HepG2 (cell line): Measurements from ENCODE around the gene TMEM53. TPM values are rescaled to one million over a fixed set of nuclear protein-coding genes. Genes with fewer than 3 reads are reported as not detected.

Experiments used
- ATAC-seq: fragments of 200-7000 bp; cut with Tn5 transposase; 3 replicates; pipeline ENCODE4 v1.9.1; 2020; ENCODE audit warnings: mild to moderate bottlenecking, moderate library complexity
- BruUV-seq: library from RNA; stranded (reverse); fragments of 400-500 nt; replicated peaks from 2 replicates; lab custom pipeline; 2021; lab: Mats Ljungman, UMichigan
- CTCF ChIA-PET: fragments of 300-600 bp; formaldehyde crosslinking; extraction: SDS; loops from one replicate; lab custom pipeline; 2021; ENCODE audit warnings: low total read pairs, inconsistent platforms, low intra/inter-chr PET ratio; lab: Yijun Ruan, JAX
- POLR2A ChIA-PET: fragments of 350-600 bp; sonication (Branson Sonifier 250); formaldehyde crosslinking; loops from one replicate; lab custom pipeline; 2020; ENCODE audit warnings: antibody characterized with exemption, inconsistent platforms; lab: Yijun Ruan, JAX
- DNase-seq: peaks from one replicate; pipeline ENCODE4 v3.0.0-alpha.2; 2015; ENCODE audit warnings: low spot score
- FAIRE-seq: peaks from 3 replicates; lab custom pipeline; 2011; peaks lifted over from hg19 to GRCh38; lab: Jason Lieb, UNC
- H2AFZ ChIP-seq: one replicate; pipeline ENCODE4 v1.6.1; 2011; ENCODE audit warnings: low read length, inconsistent platforms
- H3K27ac ChIP-seq: fragments of 300-600 bp; 3 replicates; pipeline ENCODE4 v1.8.0; 2011; ENCODE audit warnings: mixed run types, mild to moderate bottlenecking, mixed read lengths, low read length, inconsistent platforms; ENCODE audit not compliant: insufficient read depth; ENCODE audit errors: extremely low read length
- H3K27me3 ChIP-seq, 2 experiments: fragments of 200-600 bp in 1 of 2; 2 replicates in 1 of 2; 3 replicates in 1 of 2; pipeline versions ENCODE4 v1.6.0 to v1.8.0; 2011; ENCODE audit warnings: low read length in 2 of 2, mild to moderate bottlenecking in 2 of 2, moderate library complexity in 2 of 2, inconsistent platforms in 1 of 2; ENCODE audit not compliant: insufficient read depth in 2 of 2, control insufficient read depth in 1 of 2
- H3K36me3 ChIP-seq, 2 experiments: fragments of 200-600 bp in 1 of 2; replicated peaks in 1 of 2; 2 replicates in 1 of 2; 3 replicates in 1 of 2; pipeline versions ENCODE4 v1.5.1 to v1.8.0; 2011; ENCODE audit warnings: low read length in 2 of 2, inconsistent platforms in 1 of 2; ENCODE audit not compliant: insufficient read depth in 2 of 2, control insufficient read depth in 1 of 2
- H3K4me1 ChIP-seq: 2 replicates; pipeline ENCODE4 v1.5.1; 2012; ENCODE audit warnings: low read length, inconsistent platforms; ENCODE audit not compliant: insufficient read depth
- H3K4me2 ChIP-seq: 2 replicates; pipeline ENCODE4 v1.6.0; 2011; ENCODE audit warnings: low read depth, low read length, inconsistent platforms
- H3K4me3 ChIP-seq, 3 experiments: fragments of 200-600 bp in 1 of 3; sonication (generic), shearing (Covaris generic) in 1 of 3; replicated peaks in 1 of 3; 2 replicates each; pipeline ENCODE4 v1.5.1; 2011 to 2016; ENCODE audit warnings: low read length in 3 of 3, inconsistent platforms in 2 of 3, low read depth in 2 of 3, mild to moderate bottlenecking in 2 of 3, control low read depth in 1 of 3, mixed read lengths in 1 of 3; ENCODE audit not compliant: insufficient read depth in 1 of 3
- H3K79me2 ChIP-seq: one replicate; pipeline ENCODE4 v1.6.1; 2011; ENCODE audit warnings: low read length, inconsistent platforms; ENCODE audit not compliant: insufficient read depth
- H3K9ac ChIP-seq: 2 replicates; pipeline ENCODE4 v1.6.0; 2011; ENCODE audit warnings: mild to moderate bottlenecking, low read depth, low read length, inconsistent platforms; ENCODE audit not compliant: insufficient read depth
- H3K9me3 ChIP-seq: 2 replicates; pipeline ENCODE4 v1.5.1; 2012; ENCODE audit warnings: mild to moderate bottlenecking, low read length
- H4K20me1 ChIP-seq: 2 replicates; pipeline ENCODE4 v1.6.0; 2011; ENCODE audit warnings: inconsistent platforms, mild to moderate bottlenecking, low read length, moderate library complexity; ENCODE audit not compliant: insufficient read depth
- EED ChIP-seq: sonication (generic); formaldehyde crosslinking; IDR thresholded peaks from 2 replicates; pipeline ENCODE4 v1.5.0; 2020; ENCODE audit warnings: mild to moderate bottlenecking, missing genetic modification reagents
- RFX3 ChIP-seq: IDR thresholded peaks from 2 replicates; pipeline ENCODE4 v1.6.1; 2016; ENCODE audit warnings: missing biosample characterization, missing genetic modification reagents
- SRF ChIP-seq: IDR thresholded peaks from 2 replicates; pipeline ENCODE4 v1.6.1; 2011; ENCODE audit warnings: mild to moderate bottlenecking, low read depth, low read length, moderate library complexity
- WGBS: methylation state at CpG from one replicate; pipeline ENCODE4 v1.1.6; 2017; ENCODE audit warnings: low lambda C conversion rate; 5-methylcytosine and 5-hydroxymethylcytosine counted together
- in situ Hi-C: cut with HindIII; loops from 2 replicates; pipeline ENCODE4 v1.10.0; 2017; ENCODE audit warnings: low pct_unique_long_range_greater_than_20kb; ENCODE audit not compliant: extremely low pct_ligation_motif_present
- intact Hi-C: fragments of 100-400 bp; cut with micrococcal nuclease; formaldehyde crosslinking; loops from one replicate; pipeline ENCODE4 v1.10.0; 2022; ENCODE audit not compliant: unreplicated experiment
- polyA plus RNA-seq, 8 experiments: library from polyadenylated mRNA; depleted of rRNA in 3 of 8; stranded (reverse) in 7 of 8; unstranded in 1 of 8; fragments of >200 nt; fragmentation: Illumina TruSeq in 4 of 8; extraction: Trizol in 4 of 8; gene quantifications; 2 replicates each; pipeline versions ENCODE4 v1.2.1 to v1.2.3, GENCODE V29; 2011 to 2016; ENCODE audit warnings: low read depth in 4 of 8, missing spikeins in 1 of 8, mixed read lengths in 1 of 8; ENCODE audit not compliant: insufficient read depth in 1 of 8
- total RNA-seq, 5 experiments: library from RNA; depleted of rRNA; stranded (reverse); fragments of >200 nt; fragmentation: Illumina TruSeq; extraction: Trizol; gene quantifications; 2 replicates each; pipeline ENCODE4 v1.2.3, GENCODE V29; 2016; ENCODE audit warnings: low read depth in 1 of 5
- TF ChIP-seq, protein P1 (sequence below): sonication (generic); formaldehyde crosslinking; IDR thresholded peaks from 2 replicates; pipeline ENCODE4 v1.8.0; 2022; ENCODE audit warnings: mild to moderate bottlenecking, missing genetic modification reagents, moderate library complexity
- TF ChIP-seq, protein P2 (sequence below): sonication (generic); formaldehyde crosslinking; IDR thresholded peaks from 2 replicates; pipeline ENCODE4 v1.5.0; 2020; ENCODE audit warnings: missing genetic modification reagents
- TF ChIP-seq, protein P3 (sequence below): sonication (generic); formaldehyde crosslinking; IDR thresholded peaks from 2 replicates; pipeline ENCODE4 v1.4.0; 2020; ENCODE audit warnings: missing genetic modification reagents
- TF ChIP-seq, protein P4 (sequence below): sonication (generic); formaldehyde crosslinking; IDR thresholded peaks from 2 replicates; pipeline ENCODE4 v1.5.0; 2020; ENCODE audit warnings: mild to moderate bottlenecking, missing genetic modification reagents, borderline replicate concordance

TMEM53 gene
- total and polyA plus RNA-seq, 2 of the 13 experiments (the other 11 are each of a cell fraction or from before 2014, with no cell fraction given): 12.6 to 20.2 TPM

DNA sequence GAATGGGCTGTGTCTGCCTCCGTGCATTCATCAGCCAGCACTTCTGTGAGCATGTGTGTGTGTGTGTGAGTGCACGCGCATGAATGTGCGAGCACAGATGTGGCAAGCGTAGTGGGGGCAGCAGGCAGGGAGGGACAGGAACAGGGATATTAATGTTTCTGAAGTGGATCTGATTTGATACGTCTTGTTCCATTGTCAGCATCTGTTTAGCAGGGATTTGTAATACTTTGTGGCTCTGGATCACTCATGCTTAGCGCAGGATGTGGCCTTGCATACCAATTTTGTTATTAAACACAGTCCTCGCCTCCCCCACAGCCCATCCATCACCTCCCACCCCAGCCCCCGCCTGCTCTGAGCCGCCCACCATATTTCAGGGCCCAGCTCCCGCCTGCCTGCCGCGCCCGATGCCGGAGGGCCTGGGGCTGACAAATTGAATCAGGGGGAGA lies 52.4 kb downstream of the TMEM53 start:
- no peak overlapping the region for H3K4me2 ChIP-seq
- H3K79me2 ChIP-seq: no peaks in the 10 kb centered on the region
- in situ Hi-C loops (no loop called here), intact Hi-C loops (no loop called here)
- FAIRE-seq (no peak), DNase-seq (no peak), ATAC-seq (no peak)
- H3K9ac ChIP-seq: no peak overlapping the region
- TF ChIP-seq EED (no peak), SRF (no peak), RFX3 (CRISPR knock-in tag) (no peak)
- TF ChIP-seq, protein P1, sequence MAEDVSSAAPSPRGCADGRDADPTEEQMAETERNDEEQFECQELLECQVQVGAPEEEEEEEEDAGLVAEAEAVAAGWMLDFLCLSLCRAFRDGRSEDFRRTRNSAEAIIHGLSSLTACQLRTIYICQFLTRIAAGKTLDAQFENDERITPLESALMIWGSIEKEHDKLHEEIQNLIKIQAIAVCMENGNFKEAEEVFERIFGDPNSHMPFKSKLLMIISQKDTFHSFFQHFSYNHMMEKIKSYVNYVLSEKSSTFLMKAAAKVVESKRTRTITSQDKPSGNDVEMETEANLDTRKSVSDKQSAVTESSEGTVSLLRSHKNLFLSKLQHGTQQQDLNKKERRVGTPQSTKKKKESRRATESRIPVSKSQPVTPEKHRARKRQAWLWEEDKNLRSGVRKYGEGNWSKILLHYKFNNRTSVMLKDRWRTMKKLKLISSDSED (CRISPR knock-in tag): no peak
- TF ChIP-seq, protein P2, sequence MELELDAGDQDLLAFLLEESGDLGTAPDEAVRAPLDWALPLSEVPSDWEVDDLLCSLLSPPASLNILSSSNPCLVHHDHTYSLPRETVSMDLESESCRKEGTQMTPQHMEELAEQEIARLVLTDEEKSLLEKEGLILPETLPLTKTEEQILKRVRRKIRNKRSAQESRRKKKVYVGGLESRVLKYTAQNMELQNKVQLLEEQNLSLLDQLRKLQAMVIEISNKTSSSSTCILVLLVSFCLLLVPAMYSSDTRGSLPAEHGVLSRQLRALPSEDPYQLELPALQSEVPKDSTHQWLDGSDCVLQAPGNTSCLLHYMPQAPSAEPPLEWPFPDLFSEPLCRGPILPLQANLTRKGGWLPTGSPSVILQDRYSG (CRISPR knock-in tag): no peak
- TF ChIP-seq, protein P3, sequence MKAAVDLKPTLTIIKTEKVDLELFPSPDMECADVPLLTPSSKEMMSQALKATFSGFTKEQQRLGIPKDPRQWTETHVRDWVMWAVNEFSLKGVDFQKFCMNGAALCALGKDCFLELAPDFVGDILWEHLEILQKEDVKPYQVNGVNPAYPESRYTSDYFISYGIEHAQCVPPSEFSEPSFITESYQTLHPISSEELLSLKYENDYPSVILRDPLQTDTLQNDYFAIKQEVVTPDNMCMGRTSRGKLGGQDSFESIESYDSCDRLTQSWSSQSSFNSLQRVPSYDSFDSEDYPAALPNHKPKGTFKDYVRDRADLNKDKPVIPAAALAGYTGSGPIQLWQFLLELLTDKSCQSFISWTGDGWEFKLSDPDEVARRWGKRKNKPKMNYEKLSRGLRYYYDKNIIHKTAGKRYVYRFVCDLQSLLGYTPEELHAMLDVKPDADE: no peak
- TF ChIP-seq, protein P4, sequence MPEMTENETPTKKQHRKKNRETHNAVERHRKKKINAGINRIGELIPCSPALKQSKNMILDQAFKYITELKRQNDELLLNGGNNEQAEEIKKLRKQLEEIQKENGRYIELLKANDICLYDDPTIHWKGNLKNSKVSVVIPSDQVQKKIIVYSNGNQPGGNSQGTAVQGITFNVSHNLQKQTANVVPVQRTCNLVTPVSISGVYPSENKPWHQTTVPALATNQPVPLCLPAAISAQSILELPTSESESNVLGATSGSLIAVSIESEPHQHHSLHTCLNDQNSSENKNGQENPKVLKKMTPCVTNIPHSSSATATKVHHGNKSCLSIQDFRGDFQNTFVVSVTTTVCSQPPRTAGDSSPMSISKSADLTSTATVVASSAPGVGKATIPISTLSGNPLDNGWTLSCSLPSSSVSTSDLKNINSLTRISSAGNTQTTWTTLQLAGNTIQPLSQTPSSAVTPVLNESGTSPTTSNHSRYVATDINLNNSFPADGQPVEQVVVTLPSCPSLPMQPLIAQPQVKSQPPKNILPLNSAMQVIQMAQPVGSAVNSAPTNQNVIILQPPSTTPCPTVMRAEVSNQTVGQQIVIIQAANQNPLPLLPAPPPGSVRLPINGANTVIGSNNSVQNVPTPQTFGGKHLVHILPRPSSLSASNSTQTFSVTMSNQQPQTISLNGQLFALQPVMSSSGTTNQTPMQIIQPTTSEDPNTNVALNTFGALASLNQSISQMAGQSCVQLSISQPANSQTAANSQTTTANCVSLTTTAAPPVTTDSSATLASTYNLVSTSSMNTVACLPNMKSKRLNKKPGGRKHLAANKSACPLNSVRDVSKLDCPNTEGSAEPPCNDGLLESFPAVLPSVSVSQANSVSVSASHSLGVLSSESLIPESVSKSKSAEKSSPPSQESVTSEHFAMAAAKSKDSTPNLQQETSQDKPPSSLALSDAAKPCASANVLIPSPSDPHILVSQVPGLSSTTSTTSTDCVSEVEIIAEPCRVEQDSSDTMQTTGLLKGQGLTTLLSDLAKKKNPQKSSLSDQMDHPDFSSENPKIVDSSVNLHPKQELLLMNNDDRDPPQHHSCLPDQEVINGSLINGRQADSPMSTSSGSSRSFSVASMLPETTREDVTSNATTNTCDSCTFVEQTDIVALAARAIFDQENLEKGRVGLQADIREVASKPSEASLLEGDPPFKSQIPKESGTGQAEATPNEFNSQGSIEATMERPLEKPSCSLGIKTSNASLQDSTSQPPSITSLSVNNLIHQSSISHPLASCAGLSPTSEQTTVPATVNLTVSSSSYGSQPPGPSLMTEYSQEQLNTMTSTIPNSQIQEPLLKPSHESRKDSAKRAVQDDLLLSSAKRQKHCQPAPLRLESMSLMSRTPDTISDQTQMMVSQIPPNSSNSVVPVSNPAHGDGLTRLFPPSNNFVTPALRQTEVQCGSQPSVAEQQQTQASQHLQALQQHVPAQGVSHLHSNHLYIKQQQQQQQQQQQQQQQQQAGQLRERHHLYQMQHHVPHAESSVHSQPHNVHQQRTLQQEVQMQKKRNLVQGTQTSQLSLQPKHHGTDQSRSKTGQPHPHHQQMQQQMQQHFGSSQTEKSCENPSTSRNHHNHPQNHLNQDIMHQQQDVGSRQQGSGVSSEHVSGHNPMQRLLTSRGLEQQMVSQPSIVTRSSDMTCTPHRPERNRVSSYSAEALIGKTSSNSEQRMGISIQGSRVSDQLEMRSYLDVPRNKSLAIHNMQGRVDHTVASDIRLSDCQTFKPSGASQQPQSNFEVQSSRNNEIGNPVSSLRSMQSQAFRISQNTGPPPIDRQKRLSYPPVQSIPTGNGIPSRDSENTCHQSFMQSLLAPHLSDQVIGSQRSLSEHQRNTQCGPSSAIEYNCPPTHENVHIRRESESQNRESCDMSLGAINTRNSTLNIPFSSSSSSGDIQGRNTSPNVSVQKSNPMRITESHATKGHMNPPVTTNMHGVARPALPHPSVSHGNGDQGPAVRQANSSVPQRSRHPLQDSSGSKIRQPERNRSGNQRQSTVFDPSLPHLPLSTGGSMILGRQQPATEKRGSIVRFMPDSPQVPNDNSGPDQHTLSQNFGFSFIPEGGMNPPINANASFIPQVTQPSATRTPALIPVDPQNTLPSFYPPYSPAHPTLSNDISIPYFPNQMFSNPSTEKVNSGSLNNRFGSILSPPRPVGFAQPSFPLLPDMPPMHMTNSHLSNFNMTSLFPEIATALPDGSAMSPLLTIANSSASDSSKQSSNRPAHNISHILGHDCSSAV (CRISPR knock-in tag): no peak
- POLR2A ChIA-PET: interaction anchor here (3.4 kb wide), 1 partner anchor 10 kb away, joined by 18 read pairs; no protein-coding TSS in a partner anchor
- no peak overlapping the region for H3K27ac ChIP-seq
- H4K20me1 ChIP-seq: no peaks in the 10 kb centered on the region
- 86% methylated on average over 15 of the region's 15 CpGs for WGBS
- BruUV-seq: no TSS peak
- H3K36me3 ChIP-seq: peaks cover 0 to 11% of the 10 kb centered on the region in 2 experiments; a peak in 2 of 5 replicates
- no peaks in the 10 kb centered on the region for H3K9me3 ChIP-seq
- peaks cover 0 to 21% of the 10 kb centered on the region in 2 experiments; a peak in 2 of 5 replicates for H3K27me3 ChIP-seq
- H2AFZ ChIP-seq: no peak overlapping the region
- peaks cover 10% of the 10 kb centered on the region; the same call in 1 of the 2 replicates for H3K4me1 ChIP-seq
- no peak overlapping the region for H3K4me3 ChIP-seq
- CTCF ChIA-PET: no interaction called here
